Measurements from ENCODE around the gene ADISSP.

Gene ADISSP

GRCh38 chr20:3734111-3734843 lies 33.3 kb downstream of the ADISSP start:
- DNase-seq = no peak

GRCh38 chr20:3733119-3733995 lies 34.2 kb downstream of the ADISSP start:
- DNase-seq = no peak

- DNase-seq = no peak
These were observed 35.0 kb downstream of the ADISSP start, which contains the start of gene HSPA12B for GRCh38 chr20:3732327-3733118. Gene HSPA12B (plus strand): TSS chr20:3732685. CDS start chr20:3738675, 5,990 bp downstream.

- DNase-seq = no peak
These were observed 35.6 kb downstream of the ADISSP start for GRCh38 chr20:3731944-3732326.

- DNase-seq = no peak
These were observed 36.5 kb downstream of the ADISSP start for GRCh38 chr20:3730803-3731672.

- DNase-seq = no peak
These were observed 37.6 kb downstream of the ADISSP start for GRCh38 chr20:3729811-3730540.

GRCh38 chr20:3729378-3729777 lies 38.2 kb downstream of the ADISSP start:
- no peak for DNase-seq

GRCh38 chr20:3728876-3729275 lies 38.7 kb downstream of the ADISSP start:
- no peak for DNase-seq

- DNase-seq = no peak
These were observed 39.2 kb downstream of the ADISSP start for GRCh38 chr20:3728354-3728753.

GRCh38 chr20:3727401-3728021 lies 40.0 kb downstream of the ADISSP start:
- DNase-seq = no peak

- no peak for DNase-seq
These were observed 43.2 kb downstream of the ADISSP start for GRCh38 chr20:3724356-3724755.

- no peak for DNase-seq
These were observed 44.3 kb downstream of the ADISSP start for GRCh38 chr20:3723284-3723683.

- no peak for DNase-seq
These were observed 45.6 kb downstream of the ADISSP start for GRCh38 chr20:3721912-3722311.

- DNase-seq = no peak
These were observed 46.9 kb downstream of the ADISSP start for GRCh38 chr20:3720626-3721025.

GRCh38 chr20:3720068-3720467 lies 47.5 kb downstream of the ADISSP start:
- no peak for DNase-seq

- no peak for DNase-seq
These were observed 48.5 kb downstream of the ADISSP start for GRCh38 chr20:3719046-3719445.

GRCh38 chr20:3716195-3716834 lies 51.2 kb downstream of the ADISSP start:
- DNase-seq = no peak

- DNase-seq = no peak
These were observed 53.5 kb downstream of the ADISSP start for GRCh38 chr20:3714092-3714491.

- DNase-seq = no peak
These were observed 55.2 kb downstream of the ADISSP start, which contains the start of gene SIGLEC1 for GRCh38 chr20:3712279-3712873. Gene SIGLEC1 (minus strand): TSS chr20:3712600. CDS start chr20:3707128, 5,472 bp downstream.

- no peak for DNase-seq
These were observed 56.0 kb downstream of the ADISSP start for GRCh38 chr20:3711484-3711941.
